ENCODE data around the gene NFASC. TPM values are rescaled to one million over a fixed set of nuclear protein-coding genes. Genes with fewer than 3 reads are reported as not detected.

The NFASC gene
- total and polyA plus RNA-seq, 2 donors (not counting 3 experiments of a cell fraction or from before 2014, with no cell fraction given) = not detected

GRCh38 chr1:204841798-204842197 is 28.9 kb upstream of the NFASC start:
- H3K4me2 ChIP-seq (ENCODE audit: insufficient read depth, low read length) = no peak overlapping the region
- ChIA-PET POLR2A (no interaction called here), CTCF (interaction anchor here (0.8 kb wide), 1 partner anchor 35 kb away, joined by 3 read pairs; no protein-coding TSS in a partner anchor)
- H3K9me1 ChIP-seq (replicated peaks; ENCODE audit: control insufficient read depth, extremely low read depth, insufficient read depth, low read length) = no peaks in the 10 kb centered on the region
- H3K27me3 ChIP-seq (ENCODE audit: control insufficient read depth in 2 of 2, insufficient read depth in 2 of 2, low read length in 2 of 2) = no peaks in the 10 kb centered on the region
- H3K9ac ChIP-seq (replicated peaks; ENCODE audit: extremely low read depth, insufficient read depth, low read length) = no peak overlapping the region
- no peak for DNase-seq (ENCODE audit: low read depth, low spot score)
- no peaks in the 10 kb centered on the region for H3K36me3 ChIP-seq (ENCODE audit: control insufficient read depth in 2 of 2, extremely low read depth in 1 of 2, insufficient read depth in 2 of 2, low read length in 2 of 2)
- H3K9me3 ChIP-seq (replicated peaks; ENCODE audit: control insufficient read depth, insufficient read depth, low read length) = no peaks in the 10 kb centered on the region
- FAIRE-seq = no peak
- no peaks in the 10 kb centered on the region for H3K79me2 ChIP-seq (ENCODE audit: control insufficient read depth, insufficient read depth, low read length)
- dilution Hi-C loops (cut with MboI; ENCODE audit: extremely low pct_ligation_motif_present, low sequenced_read_pairs) (no loop called here), intact Hi-C loops (cut with micrococcal nuclease) (no loop called here)
- no peak overlapping the region for H3K4me3 ChIP-seq (replicated peaks in 1 of 3; ENCODE audit: insufficient read depth in 1 of 3, low read depth in 1 of 3, low read length in 3 of 3)
- TF ChIP-seq FOS (IDR thresholded peaks at IDR 0.05; ENCODE audit: borderline replicate concordance, insufficient read depth, low read length) (no peak), JUN (IDR thresholded peaks at IDR 0.05; ENCODE audit: borderline replicate concordance, insufficient read depth, insufficient read length, low read depth) (no peak), MYC (IDR thresholded peaks at IDR 0.05; ENCODE audit: low read depth, low read length) (no peak), GATA2 (IDR thresholded peaks at IDR 0.05; ENCODE audit: insufficient read depth, insufficient read length, low read depth, low read length) (no peak), CTCF (IDR thresholded peaks at IDR 0.05; ENCODE audit: extremely low read depth in 1 of 2, insufficient read depth in 1 of 2, low read depth in 1 of 2, low read length in 2 of 2) (no peak), EZH2 (IDR thresholded peaks at IDR 0.05; ENCODE audit: borderline replicate concordance, low read depth, low read length, severe bottlenecking) (no peak), POLR2AphosphoS5 (IDR thresholded peaks at IDR 0.05; ENCODE audit: insufficient read depth, low read depth, low read length) (no peak), POLR2A (IDR thresholded peaks at IDR 0.05; ENCODE audit: low read depth, low read length) (no peak), MAX (IDR thresholded peaks at IDR 0.05; ENCODE audit: insufficient read depth, insufficient read length) (no peak)
- H3K27ac ChIP-seq (ENCODE audit: insufficient read depth, low read depth, low read length) = no peak overlapping the region
- H3K4me1 ChIP-seq (ENCODE audit: control insufficient read depth, extremely low read depth, insufficient read depth, low read length) = no peaks in the 10 kb centered on the region
- no peaks in the 10 kb centered on the region for H4K20me1 ChIP-seq (replicated peaks; ENCODE audit: control insufficient read depth, extremely low read depth, insufficient read depth, low read length)
- H2AFZ ChIP-seq (ENCODE audit: low read depth, low read length) = no peak overlapping the region
- BruUV-seq (replicated peaks) = no TSS peak
